ENCODE data around the gene MRPL21. TPM values are rescaled to one million over a fixed set of nuclear protein-coding genes. Genes with fewer than 3 reads are reported as not detected.

Gene MRPL21
- total and polyA plus RNA-seq, 2 experiments from 2014 or later = 62.4 to 232 TPM

DNA sequence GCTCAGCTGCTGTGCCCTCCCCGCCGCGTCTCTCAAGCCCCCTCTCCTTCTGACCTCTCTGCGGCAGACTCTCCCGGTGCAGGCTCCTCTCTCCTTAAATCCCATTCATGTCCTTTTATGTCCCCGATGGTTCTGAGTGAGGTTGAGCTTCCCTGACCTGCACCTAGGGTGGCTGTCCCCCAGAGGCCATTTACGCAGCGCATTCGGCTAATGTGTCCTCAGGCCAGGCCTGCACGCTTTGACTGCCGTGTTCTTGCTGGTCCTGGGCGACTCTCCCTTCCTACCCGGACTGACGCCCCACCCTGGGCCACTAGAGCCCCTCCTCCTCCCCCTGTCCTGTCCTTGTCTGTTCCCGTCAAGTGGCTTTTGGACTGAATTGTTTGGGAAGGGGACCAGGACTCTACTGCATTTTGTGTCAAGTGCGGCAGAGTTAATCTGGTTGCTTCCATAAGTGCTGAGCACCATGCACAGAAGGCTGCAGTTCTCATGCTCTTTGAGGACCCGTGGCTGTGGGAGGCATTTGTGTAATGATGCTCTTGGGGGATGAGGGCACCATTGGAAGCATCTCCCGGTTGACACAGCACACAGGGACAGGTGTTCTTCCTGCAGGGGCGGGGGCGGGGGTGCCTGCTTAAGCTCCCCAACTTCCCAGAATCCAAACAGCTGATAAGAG, 37.2 kb upstream of the MRPL21 start (continued):
- TF ChIP-seq, protein P1, sequence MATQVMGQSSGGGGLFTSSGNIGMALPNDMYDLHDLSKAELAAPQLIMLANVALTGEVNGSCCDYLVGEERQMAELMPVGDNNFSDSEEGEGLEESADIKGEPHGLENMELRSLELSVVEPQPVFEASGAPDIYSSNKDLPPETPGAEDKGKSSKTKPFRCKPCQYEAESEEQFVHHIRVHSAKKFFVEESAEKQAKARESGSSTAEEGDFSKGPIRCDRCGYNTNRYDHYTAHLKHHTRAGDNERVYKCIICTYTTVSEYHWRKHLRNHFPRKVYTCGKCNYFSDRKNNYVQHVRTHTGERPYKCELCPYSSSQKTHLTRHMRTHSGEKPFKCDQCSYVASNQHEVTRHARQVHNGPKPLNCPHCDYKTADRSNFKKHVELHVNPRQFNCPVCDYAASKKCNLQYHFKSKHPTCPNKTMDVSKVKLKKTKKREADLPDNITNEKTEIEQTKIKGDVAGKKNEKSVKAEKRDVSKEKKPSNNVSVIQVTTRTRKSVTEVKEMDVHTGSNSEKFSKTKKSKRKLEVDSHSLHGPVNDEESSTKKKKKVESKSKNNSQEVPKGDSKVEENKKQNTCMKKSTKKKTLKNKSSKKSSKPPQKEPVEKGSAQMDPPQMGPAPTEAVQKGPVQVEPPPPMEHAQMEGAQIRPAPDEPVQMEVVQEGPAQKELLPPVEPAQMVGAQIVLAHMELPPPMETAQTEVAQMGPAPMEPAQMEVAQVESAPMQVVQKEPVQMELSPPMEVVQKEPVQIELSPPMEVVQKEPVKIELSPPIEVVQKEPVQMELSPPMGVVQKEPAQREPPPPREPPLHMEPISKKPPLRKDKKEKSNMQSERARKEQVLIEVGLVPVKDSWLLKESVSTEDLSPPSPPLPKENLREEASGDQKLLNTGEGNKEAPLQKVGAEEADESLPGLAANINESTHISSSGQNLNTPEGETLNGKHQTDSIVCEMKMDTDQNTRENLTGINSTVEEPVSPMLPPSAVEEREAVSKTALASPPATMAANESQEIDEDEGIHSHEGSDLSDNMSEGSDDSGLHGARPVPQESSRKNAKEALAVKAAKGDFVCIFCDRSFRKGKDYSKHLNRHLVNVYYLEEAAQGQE (IDR thresholded peaks at IDR 0.05; ENCODE audit: unreplicated experiment) = no peak
- TF ChIP-seq NANOG (IDR thresholded peaks at IDR 0.05; ENCODE audit: borderline replicate concordance) (no peak), ZNF114 (CRISPR knock-in tag; IDR thresholded peaks at IDR 0.05) (no peak)
- TF ChIP-seq, protein P2, sequence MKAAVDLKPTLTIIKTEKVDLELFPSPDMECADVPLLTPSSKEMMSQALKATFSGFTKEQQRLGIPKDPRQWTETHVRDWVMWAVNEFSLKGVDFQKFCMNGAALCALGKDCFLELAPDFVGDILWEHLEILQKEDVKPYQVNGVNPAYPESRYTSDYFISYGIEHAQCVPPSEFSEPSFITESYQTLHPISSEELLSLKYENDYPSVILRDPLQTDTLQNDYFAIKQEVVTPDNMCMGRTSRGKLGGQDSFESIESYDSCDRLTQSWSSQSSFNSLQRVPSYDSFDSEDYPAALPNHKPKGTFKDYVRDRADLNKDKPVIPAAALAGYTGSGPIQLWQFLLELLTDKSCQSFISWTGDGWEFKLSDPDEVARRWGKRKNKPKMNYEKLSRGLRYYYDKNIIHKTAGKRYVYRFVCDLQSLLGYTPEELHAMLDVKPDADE (IDR thresholded peaks at IDR 0.05) = no peak

DNA sequence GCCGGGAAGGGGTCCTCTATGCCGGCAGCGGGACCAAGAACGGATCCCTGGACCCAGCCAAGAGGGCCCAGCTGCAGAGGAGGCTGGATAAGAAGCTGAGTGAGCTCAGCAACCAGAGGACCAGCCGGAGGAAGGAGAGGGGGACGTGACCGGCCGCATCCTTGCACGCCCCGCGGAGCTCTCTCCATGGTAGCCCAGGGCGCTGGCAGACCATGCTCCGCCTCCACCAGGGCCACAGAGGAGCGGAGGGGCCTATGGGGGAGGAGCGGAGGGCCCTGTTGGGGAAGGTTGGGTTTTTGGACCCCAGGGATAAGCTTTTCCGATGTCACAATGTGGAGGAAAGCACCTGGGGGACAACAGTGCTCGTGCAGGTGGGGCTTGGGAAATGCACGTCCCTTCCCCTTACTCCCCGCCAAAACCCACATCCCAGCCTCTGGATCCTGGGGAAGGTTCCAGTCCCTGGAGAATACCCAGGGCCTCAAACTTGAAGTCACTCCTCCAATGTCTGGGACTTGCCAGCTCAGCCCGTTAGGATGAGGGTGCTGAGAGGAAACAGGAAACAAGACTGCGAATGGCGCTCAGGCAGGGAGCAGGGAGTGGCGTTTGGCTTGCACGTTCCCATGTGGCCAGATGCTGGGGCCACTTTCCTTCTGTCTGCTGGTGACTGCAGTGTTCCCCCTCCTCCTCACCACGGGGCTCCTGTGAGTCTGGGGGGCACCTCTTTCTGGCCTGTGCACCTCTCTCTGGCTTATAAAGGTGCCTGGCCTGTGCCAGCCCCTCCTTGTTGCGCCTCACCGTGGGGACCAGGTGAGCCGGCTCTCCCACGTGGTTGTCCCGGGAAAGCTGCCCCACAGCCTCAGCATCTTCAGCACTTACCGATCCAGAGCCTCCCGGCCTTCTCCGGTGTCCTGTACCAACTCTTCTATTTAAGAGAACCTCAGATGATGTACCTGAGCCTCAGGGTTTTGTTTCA, 36.2 kb upstream of the MRPL21 start:
- ATAC-seq (no peak; the same call in 2 of the 3 replicates), DNase-seq (ENCODE audit: low spot score) (no peak)
- no peaks in the 10 kb centered on the region for H3K36me3 ChIP-seq (ENCODE audit: insufficient read depth)
- no peak overlapping the region for H3K4me3 ChIP-seq
- no peak overlapping the region for H3K27ac ChIP-seq (ENCODE audit: low read depth)
- TF ChIP-seq CREB1 (CRISPR knock-in tag; IDR thresholded peaks at IDR 0.05; ENCODE audit: low read depth) (no peak), STAT1 (IDR thresholded peaks at IDR 0.05; ENCODE audit: unreplicated experiment) (no peak), CTCF (conservative IDR thresholded peaks at IDR 0.05; ENCODE audit: low read depth in 2 of 2) (no peak), EZH2phosphoT487 (IDR thresholded peaks at IDR 0.05; ENCODE audit: unreplicated experiment) (no peak), ZNF331 (CRISPR knock-in tag; IDR thresholded peaks at IDR 0.05; ENCODE audit: low read depth) (no peak)
- TF ChIP-seq, protein P2 (IDR thresholded peaks at IDR 0.05) = no peak
- H3K4me3 Mint-ChIP-seq = no peak overlapping the region
- H3K9me2 ChIP-seq (ENCODE audit: insufficient read depth) = no peaks in the 10 kb centered on the region
- no peaks in the 10 kb centered on the region for H3K4me1 ChIP-seq (ENCODE audit: insufficient read depth)
- peaks cover 7% of the 10 kb centered on the region for H3K27me3 Mint-ChIP-seq (ENCODE audit: insufficient read depth, low read depth, poor library complexity)
- H4K20me1 ChIP-seq (replicated peaks; ENCODE audit: insufficient read depth) = no peaks in the 10 kb centered on the region
- no peak overlapping the region for H2AFZ ChIP-seq
- no peaks in the 10 kb centered on the region for H3K4me1 Mint-ChIP-seq
- H3K27ac Mint-ChIP-seq = no peak overlapping the region
- H3K27me3 ChIP-seq (ENCODE audit: insufficient read depth) = no peaks in the 10 kb centered on the region
- no peak overlapping the region for H3K4me2 ChIP-seq
- no peaks in the 10 kb centered on the region for H3K9me3 Mint-ChIP-seq
- no peaks in the 10 kb centered on the region for H3F3A ChIP-seq (replicated peaks; ENCODE audit: low read depth)
- H3K36me3 Mint-ChIP-seq (ENCODE audit: low read depth) = peaks cover 11% of the 10 kb centered on the region
- no peaks in the 10 kb centered on the region for H3K79me2 ChIP-seq (replicated peaks; ENCODE audit: insufficient read depth)

All from GM23338 (cell line).